ENCODE results near the gene TRO.

GRCh38 chrX:54934890-54935289 lies 14.3 kb downstream of the TRO start:
- TF ChIP-seq POLR2AphosphoS5 (IDR thresholded peaks at IDR 0.05; ENCODE audit: low read depth, low read length) = no peak
- TF ChIP-seq REST (IDR thresholded peaks at IDR 0.05; ENCODE audit: insufficient read depth in 1 of 2, low read depth in 2 of 2, low read length in 2 of 2) = no peak
- TF ChIP-seq TAF1 (IDR thresholded peaks at IDR 0.05; ENCODE audit: borderline replicate concordance, insufficient read depth, low read length) = no peak
- TF ChIP-seq FOXP2 (optimal IDR thresholded peaks at IDR 0.05; ENCODE audit: borderline replicate concordance, extremely low read depth, extremely low read length, insufficient read depth) = no peak
- no peak for TF ChIP-seq SIN3A (IDR thresholded peaks at IDR 0.05; ENCODE audit: borderline replicate concordance, insufficient read depth, low read length)

All from PFSK-1 (cell line).